ENCODE results near the gene FAM180A. TPM values are rescaled to one million over a fixed set of nuclear protein-coding genes. Genes with fewer than 3 reads are reported as not detected.

Gene FAM180A
- total and polyA plus RNA-seq, 2 of the 8 experiments (the other 6 are each of a cell fraction or from before 2014, with no cell fraction given), result not detected

Other genes with a start within 250 kb of the FAM180A start
- 24.3 and 25.8 TPM in 2 replicates for gene CNOT4, start 238.7 kb downstream of the FAM180A start, total RNA-seq (2021; fragmentation: NEBNext Ultra II Directional; extraction: Animal tissue kit (Norgen Biotek cat#: 25700))
- 7.5 and 10.9 TPM in 2 replicates for gene CNOT4, start 238.7 kb downstream of the FAM180A start, polyA plus RNA-seq (2011; rRNA removed)
- 199 and 216 TPM in 2 replicates for gene NUP205, start 190.9 kb downstream of the FAM180A start, total RNA-seq (2021; fragmentation: NEBNext Ultra II Directional; extraction: Animal tissue kit (Norgen Biotek cat#: 25700))
- 99.7 and 148 TPM in 2 replicates for gene NUP205, start 190.9 kb downstream of the FAM180A start, polyA plus RNA-seq (2011; rRNA removed)
- 36.7 and 36.9 TPM in 2 replicates for gene STMP1, start 86.3 kb downstream of the FAM180A start, total RNA-seq (2021; fragmentation: NEBNext Ultra II Directional; extraction: Animal tissue kit (Norgen Biotek cat#: 25700))
- 14.3 and 22.7 TPM in 2 replicates for gene STMP1, start 86.3 kb downstream of the FAM180A start, polyA plus RNA-seq (2011; rRNA removed)
- gene SLC13A4, start 20.6 kb downstream of the FAM180A start, total RNA-seq (2021; fragmentation: NEBNext Ultra II Directional; extraction: Animal tissue kit (Norgen Biotek cat#: 25700)), result 3.7 and 3.9 TPM in 2 replicates
- 5.9 and 7.5 TPM in 2 replicates for gene SLC13A4, start 20.6 kb downstream of the FAM180A start, polyA plus RNA-seq (2011; rRNA removed)
- 101 and 107 TPM in 2 replicates for gene MTPN, start 228.5 kb upstream of the FAM180A start, total RNA-seq (2021; fragmentation: NEBNext Ultra II Directional; extraction: Animal tissue kit (Norgen Biotek cat#: 25700))
- 25.6 and 33.0 TPM in 2 replicates for gene MTPN, start 228.5 kb upstream of the FAM180A start, polyA plus RNA-seq (2011; rRNA removed)